ENCODE results near the gene SURF6.
A peak's percentile ranks its signal among the peaks of the same experiment; 100 is the strongest.

The SURF6 gene

DNA sequence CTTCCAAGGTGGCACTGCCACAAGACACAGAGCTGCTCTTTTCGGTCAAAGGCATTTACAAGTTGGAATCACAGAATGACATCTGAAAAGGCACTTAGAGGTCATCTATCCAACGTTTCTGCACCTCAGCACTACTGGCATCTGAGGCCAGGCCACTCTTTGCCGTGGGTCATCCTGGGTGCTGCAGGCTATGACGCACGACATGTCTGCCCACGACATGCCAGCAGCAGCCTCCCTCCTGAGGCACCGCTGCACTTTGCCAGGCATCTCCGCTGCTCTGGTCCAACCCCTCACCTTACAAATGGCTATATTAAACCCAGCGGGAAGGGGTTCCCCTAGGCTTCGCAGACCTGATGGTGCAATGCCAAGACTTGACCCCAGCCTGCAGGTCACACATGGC, 31.8 kb upstream of the SURF6 start:
- DNase-seq (ENCODE audit: low read depth): no peak

DNA sequence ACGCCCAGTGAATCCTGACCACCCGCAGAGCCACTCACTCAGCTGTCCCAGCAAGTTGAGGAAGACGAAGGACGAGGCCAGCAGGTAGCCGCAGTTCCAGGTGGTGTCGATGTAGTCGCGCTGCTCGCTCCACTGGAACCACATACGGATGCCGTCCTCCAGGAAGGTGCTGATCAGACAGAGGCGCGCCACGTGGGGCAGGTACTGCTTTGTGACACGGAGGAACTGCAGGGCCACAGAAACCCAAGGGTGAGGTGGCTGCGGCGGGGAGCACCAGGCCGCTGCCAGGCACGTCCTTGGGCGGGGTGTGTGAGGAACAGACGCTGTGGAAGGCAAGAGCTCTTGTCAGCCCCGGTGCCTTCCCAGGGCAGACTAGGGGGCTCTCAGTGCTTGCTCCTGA, 31.2 kb upstream of the SURF6 start:
- no peak for DNase-seq (ENCODE audit: low read depth)

DNA sequence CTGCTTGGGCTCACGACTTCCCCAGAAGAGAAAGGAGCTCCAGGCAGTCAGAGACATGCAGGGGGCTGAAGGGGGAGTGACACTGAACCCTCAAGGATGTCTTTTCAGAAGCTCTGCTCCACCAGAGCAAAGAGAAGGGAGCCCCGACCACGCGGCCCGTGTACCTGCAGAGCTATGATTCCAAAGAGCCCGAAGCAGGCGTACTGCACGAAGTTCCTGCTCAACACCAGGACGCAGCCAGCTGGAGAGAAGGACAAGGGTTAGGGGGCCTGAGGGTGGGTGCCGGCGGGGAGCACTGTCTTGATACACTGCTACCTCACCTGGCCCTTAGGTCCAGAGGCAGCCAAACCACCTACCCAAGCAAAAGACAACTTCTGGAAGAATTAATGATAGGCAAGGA, 30.4 kb upstream of the SURF6 start:
- DNase-seq (ENCODE audit: low read depth): no peak

DNA sequence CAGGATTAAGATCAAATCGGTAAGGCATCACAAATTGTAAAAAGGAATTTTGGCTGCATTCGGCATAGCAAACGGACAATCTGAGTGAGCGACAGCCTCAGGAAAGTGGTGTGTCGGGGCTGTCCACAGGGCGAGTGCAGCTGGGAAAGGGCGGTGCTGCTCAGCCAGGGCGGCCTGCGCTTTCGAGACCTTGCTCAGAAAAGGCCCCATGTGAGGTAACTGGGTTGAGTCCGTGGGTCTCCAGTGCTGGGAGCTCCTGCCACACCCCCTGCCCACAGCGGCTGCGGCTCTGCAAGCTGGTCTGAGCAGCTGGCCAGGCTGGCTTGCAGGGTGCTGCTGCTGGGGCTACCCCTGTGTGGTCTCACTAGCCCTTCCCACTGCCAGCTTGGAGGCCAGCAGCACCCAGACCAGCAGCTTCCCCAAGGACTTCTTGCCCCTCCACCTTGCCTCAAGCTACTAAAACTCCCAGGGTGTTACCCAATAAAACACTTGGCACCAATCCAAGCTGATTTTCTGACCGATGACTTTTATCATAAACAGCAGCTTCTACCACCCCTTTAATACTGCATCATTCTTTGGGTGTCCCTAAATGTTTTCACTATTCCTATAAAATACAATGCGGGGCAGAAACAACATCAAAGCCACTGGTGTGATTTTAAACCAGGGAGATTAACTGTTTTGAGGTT, 26.5 kb upstream of the SURF6 start:
- no peak for DNase-seq (ENCODE audit: low read depth)

DNA sequence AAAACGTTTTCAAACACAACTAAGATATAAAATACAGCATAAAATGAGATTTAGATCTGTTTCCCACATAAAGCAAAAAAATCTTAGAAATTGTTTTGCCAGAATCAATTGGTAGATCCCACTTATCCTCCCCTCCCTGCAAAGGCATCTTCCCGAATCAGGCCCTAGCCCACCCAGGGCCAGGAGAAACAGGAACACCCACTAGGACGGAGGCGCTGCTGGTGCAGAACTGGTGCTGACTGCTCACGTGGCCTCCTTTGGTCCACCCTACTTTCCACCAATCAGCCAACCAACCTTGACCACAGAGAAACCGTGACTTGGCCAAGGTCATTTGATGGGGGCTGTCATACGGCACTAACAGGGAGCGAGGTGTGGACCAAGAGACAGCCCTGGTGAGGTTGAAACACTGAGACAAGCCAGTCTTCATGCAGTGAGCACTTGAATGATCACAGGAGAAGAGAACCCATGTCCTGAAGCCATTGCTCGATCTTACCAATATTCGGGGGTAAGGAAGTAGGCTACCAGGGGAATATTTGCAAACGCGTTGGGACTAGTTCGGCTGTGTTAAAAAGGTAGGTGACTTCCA, 25.6 kb upstream of the SURF6 start:
- DNase-seq (ENCODE audit: low read depth): no peak

DNA sequence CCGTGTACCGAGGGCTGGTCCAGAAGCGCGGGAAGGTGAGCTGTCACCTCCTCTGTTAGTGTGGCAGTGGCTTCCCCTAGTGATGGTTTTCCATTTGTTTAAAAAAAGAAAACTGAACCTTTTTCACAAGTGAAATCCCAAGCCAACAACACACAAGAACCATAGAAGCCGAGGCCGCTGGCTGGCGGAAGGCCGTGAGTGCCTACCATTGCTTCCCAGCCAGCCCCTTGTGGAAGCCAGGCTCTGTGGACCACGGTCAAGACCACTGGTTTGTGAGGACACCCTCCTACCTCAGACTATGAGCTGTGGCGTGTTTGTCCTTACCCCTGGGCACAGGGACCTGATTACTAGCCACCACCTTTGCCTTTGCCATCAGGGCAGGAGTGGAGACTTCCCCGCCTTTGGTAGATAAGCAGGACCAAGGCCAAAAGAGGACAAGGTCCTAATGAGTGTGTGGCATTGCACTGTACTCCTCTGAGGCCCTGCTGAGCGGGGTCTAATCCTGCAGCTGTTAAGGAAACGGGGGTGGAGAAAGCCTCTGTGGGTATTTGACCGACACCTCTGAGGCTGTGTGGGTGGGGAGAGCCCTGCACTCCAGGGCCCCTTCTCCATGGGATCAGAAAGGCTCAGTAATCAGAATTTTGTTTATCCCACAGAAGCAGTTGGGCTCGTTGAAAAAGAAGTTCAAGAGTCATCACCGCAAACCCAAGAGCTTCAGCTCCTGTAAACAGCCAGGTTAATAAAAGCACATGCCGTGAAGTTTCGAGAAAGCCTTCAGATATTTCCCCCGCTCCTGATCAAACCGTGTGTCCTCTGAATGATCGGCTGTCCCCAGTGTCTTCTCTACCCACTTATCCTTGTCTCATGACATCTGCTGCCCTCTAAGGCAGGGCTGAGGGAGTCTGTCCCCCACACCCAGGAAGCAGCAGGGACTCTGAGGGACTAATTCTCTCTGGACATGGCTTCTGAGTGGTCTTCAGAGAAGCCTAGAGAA, 24.7 kb upstream of the SURF6 start:
- no peak for DNase-seq (ENCODE audit: low read depth)

DNA sequence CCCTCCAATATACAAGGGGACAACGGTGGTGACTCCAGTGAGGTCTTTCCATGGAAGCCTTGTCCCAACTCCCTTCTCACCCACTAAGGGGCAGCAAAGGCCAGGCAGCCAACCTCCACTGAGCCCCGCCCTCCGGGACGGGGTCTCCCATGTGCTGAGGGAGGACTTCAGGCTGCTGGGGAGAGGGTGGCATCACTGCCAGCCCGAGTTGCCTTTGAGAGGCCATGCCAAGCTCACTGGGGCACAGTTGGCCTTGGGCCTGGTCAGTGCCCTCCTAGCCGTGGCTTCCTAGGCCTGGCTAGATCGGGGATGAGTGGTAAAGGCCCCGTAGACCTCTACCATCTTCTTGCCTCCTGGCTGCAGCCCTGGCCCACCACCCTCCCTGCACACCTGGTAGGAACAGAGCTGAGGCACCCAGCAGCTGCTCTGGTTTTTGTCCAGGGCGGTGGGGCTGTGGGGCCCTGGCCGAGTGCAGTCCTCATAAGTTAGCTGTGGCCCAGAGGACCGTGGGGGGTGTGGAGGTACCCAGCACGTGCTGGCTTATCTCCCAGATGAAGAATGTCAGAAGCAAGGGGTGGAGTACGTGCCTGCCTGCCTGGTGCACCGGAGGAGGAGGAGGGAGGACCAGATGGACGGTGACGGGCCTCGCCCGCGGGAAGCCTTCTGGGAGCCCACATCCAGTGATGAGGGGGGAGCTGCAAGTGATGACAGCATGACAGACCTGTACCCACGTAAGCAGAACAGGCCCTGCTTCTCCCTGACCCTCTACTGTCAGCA, 23.6 kb upstream of the SURF6 start:
- DNase-seq (ENCODE audit: low read depth): no peak

DNA sequence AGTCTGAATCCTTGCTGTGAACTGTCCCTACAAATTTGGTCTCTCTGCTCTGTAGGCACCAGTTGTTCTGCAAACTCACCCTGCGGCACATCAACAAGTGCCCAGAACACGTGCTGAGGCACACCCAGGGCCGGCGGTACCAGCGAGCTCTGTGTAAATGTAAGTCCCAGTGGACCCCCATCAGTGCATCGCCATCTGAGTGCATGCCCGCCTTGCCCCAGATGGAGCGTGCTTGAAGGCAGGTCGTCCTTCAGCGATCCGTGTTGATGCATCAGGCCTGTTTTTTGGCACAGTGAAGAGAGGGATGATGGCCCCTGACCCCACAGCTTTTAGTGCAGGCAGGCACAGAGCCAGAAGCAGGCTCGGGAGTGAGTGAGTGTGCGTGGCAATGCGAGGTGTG, 21.7 kb upstream of the SURF6 start:
- no peak for DNase-seq (ENCODE audit: low read depth)

DNA sequence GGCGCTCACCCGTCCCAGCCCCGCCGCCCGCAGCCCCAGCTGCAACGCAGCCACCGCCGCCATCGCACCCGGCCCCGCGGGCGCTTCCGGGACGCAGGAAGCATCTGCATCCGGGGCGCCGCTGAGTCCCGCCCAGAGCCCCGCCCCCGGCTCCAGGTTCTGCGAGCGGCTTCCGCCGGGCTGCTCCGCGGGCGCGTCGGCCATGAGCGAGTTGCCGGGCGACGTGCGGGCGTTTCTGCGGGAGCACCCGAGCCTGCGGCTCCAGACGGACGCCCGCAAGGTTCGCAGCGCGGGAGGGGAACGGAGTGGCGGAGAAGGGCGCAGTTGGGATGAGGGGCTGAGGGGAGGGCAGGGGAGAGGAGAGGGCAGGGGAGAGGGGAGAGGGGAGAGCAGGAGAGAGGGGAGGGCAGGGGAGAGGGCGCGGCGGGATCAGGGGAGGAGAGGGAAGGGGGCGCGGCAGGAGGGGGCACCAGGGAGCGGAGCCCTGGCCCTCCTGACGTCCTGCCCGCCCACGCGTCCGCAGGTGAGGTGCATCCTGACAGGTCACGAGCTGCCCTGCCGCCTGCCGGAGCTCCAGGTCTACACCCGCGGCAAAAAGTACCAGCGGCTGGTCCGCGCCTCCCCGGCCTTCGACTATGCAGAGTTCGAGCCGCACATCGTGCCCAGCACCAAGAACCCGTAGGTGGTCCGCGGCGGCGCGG, 20.6 kb upstream of the SURF6 start, which contains the start of the genes SURF1 and SURF2:
Gene SURF1 (minus strand): TSS at position 97 of the 701 bp plus-strand sequence. CDS start 34 bp downstream, at position 63.
Gene SURF2 (plus strand): TSS at position 160 of the 701 bp plus-strand sequence. CDS start 43 bp downstream, at position 203.
- DNase-seq (ENCODE audit: low read depth): peak; percentile 86

DNA sequence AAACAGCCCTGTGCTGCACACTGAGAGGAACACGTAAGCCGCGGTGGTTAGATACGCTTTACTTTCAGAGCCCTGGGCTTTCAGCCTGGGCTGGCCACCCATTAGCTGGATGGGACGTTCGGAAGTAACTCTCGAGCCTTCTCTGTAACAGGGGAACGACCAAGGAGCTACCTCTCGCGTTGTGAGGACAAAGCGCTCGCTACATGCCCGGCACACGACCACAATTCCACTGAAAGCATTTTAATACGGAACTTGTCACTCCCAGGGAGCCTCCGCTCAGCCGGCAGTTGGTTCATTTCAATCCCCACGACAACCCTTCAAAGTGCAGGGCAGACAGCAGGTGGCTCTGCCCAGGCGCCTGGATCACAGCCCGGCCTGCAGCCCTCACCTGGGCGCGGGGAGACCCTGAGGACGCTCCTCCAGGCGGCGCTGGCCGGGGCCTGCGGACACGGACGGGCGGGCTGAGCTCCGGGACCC, 19.9 kb upstream of the SURF6 start:
- DNase-seq (ENCODE audit: low read depth): no peak

DNA sequence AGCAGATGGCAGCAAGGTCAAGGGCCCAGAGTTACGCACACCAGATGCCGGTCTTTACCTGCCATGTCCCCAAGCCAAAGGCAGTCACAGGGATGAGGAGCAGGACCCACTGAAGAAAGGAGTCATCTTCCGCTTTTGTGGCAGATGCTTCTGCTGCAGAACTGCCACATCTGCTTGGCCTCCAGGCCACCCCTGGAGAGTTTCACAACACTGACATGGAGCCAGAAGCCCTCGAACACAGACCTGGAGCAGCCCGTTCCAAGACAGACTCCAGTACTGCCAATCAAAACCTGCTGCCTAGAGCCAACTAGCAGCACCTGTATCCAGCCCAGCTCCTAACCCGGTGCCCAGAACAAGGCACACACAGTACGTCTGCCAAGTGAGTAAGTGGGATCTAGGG, 18.8 kb upstream of the SURF6 start:
- no peak for DNase-seq (ENCODE audit: low read depth)

DNA sequence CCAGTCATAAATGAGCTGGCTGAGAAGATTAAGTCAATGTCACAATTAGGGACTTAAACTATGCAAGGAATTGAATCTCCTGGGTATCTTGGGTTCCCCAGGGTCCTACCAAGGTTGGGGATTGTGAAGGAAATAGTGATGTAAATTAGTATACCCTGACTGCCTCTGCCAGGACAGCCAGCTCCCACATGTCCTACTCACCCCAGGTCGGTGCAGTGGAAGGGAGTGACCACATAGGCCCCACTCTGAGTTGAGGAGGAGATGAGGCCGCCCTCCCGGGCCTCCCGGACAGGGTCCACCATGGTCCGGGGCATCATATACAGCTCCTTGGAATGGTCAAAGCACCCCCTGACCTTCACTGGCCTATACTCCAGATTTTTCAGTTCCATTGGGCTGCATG, 17.6 kb upstream of the SURF6 start:
- no peak for DNase-seq (ENCODE audit: low read depth)

DNA sequence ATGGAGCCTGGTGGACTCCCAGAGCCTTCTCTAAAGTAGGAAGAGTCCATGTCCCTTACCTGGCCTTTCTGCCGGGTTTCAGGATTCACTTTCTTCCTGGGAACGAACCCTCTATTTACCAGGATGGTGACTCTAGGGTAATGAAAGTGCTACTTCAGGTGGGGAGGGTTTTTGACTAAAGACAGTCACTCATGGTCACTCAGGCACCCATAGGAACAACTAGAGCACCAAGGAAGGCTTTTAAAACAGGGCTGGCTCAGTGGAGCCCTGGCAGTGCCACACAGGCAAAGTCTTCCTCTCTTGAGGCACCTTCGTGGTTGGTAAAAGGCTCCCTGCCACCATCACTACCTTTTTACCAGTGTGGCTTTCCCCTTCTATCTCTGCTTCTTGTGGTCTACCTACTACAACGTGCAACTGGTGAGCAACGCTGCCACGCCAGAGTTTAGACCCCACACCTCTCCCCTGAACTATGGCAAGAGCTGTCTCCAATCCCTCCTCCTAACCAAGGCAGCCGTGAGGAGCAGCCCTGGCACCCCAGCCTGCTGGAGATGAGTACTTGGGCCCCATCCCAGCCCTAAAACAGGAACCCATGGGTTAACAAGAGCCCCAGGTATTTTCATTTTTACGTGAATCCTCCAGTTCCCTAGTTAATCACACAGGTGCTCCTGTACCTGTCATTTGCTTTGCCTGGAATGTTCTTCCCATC, 16.8 kb upstream of the SURF6 start:
- no peak for DNase-seq (ENCODE audit: low read depth)

DNA sequence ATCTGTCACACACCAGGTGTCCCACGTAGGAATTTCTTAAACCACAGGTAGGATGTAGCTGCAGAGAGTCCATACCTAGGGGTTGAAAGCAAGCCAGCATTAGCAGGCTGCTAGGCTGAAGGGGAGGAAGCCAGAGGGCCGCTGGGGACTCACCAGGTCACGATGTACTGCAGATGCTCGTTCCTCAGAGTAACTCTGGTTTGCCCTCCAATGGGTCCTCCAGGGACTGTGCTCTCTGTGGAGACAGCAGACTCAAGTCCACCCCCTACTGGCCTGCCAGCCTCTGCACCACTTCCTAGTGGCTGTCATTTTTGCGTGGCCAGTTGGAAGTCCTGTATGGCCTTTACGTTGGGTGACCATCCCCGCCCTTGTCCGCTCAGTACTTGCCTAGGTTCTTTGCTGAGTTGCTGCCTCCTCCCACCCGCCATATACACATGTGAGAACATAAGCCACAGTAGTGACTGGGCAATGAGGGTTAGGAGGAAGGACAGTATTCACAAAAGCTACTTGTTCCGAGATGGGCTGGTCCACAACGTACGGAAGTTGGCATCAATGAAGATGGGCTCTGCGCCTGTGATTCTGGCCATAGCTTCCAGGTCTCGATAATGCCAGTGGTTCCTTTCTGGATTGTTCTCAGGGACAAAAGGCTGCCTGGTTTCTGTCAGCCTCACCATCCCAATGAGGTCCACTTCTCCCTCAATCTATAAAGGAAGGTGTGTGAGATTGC, 16.1 kb upstream of the SURF6 start:
- DNase-seq (ENCODE audit: low read depth): no peak

DNA sequence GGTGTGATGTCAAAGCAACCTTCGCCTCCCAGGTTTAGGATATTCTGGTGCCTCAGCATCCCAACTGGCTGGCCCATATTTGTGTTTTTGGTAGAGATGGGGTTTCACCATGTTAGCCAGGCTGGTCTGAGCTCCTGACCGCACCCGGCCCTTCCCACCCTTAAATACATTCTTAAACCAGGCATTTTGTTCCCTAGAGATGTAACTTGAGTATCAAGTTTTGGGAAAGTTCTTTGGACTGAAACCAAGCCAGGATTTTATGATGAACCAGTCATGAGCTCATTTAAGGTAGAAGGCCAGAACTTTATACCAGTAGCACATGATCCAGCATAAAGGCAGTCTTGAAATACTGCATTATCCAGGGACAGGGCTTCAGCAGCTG, 15.5 kb upstream of the SURF6 start:
- DNase-seq (ENCODE audit: low read depth): no peak

DNA sequence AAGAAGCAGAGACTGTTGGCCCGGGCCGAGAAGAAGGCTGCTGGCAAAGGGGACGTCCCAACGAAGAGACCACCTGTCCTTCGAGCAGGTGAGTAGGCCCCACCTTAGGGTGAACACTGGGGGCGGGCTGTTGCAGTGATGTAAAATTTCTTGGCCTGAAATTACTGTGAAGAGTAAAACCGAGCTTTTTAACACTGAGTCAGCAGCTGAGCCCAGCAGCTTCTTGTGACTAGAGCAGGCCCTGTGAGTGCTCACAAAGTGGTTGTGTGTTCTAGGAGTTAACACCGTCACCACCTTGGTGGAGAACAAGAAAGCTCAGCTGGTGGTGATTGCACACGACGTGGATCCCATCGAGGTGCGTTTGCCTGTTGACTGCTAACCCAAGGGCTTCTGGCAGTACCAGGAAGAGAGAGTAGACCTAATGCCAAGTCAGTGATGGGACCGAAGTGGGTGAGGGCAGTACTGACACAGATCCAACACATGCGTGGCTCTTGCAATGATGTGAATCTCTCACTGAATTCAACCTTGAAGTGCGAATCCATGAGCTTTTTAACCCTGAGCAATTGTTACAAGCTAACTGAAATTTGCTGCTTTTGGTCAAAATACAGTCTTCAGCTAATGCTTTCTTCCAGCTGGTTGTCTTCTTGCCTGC, 14.1 kb upstream of the SURF6 start:
- no peak for DNase-seq (ENCODE audit: low read depth)

DNA sequence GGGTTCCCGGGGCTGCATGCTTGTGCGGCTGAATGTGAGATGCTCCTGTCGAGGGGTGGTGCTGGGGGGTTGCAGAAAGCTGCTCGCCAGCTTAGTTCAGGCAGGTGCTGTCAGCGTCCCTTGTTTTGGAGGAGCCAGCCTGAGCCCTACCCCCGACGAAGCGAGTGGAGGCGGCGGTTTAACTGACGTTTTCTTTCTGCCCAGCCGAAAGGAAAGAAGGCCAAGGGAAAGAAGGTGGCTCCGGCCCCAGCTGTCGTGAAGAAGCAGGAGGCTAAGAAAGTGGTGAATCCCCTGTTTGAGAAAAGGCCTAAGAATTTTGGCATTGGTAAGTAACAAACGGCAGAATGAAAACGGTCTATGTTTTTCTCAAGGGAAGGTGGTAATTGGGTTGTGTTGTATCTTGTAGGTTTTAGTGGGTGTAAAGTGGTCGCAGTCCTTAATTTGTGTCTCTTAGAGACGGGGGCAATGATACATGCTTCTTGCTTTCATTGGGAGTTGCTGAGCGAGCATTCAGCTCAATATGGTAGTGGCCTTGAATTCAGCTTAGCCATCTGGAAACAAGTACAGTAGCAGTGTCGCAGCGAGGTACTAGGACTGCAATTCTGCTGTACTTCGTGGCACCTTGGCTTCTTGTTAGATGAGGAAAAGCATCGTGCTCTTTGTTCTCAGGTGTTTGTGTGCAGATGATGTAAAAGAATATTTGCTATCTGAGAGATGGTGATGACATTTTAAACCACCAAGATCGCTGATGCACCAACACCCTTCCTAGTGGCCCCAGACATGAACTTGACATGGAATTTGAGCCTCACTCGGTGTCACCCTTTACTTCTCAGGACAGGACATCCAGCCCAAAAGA, 13.0 kb upstream of the SURF6 start:
- DNase-seq (ENCODE audit: low read depth): no peak

DNA sequence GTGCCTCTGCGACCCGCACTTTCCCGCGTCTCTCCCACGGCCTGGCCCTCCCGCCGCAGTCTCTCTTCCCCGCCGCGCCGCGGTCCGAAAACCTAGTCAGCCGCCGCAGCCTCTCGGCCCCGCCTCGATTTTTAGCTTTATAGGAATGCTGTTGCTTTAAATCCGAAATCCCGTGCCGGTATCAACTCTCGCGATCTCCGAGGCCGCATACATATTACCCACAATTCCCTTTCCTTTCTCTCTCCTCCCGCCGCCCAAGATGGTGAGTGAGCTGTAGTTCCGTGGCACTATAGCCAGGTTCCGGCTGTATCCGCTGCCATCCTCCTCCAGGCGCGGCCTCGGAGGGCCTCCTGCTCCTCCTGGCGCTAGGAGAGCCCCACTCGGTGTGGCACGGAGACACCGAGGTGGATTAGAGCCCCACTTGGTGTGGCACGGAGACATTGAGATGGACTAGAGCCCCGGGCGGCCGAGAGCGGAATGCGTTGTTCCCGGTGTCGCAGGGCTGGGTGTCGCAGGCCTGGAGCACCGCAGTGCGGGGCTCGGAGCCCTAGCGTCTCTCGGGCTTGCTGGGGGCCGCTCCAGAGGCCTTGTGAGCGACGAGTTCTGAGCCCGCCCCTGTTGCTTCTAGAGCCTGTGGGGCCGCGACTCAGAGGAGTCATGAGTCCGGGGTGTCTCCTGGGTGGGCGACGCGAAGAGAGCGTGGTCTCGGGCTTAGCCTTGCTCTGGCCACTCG, 12.2 kb upstream of the SURF6 start, which contains the start of the genes MED22 and RPL7A:
Gene MED22 (minus strand): TSS at position 147 of the 733 bp plus-strand sequence. CDS start 1,469 bp downstream, outside the sequence.
Gene RPL7A (plus strand): TSS at position 234 of the 733 bp plus-strand sequence. CDS start 26 bp downstream, at position 260.
- peak; percentile 79 for DNase-seq (ENCODE audit: low read depth)

All from activated T-helper 1 cell treated with Interleukin-2 at 50 U/mL for 16 hours (primary cell).